ENCODE measurements around the gene SP7. TPM values are rescaled to one million over a fixed set of nuclear protein-coding genes. Genes with fewer than 3 reads are reported as not detected.
A peak's percentile ranks its signal among the peaks of the same experiment; 100 is the strongest.

SP7 gene
- total RNA-seq, 1 experiment from 2014 or later: not detected

- no peaks in the 10 kb centered on the region for H4K20me1 ChIP-seq (ENCODE audit: control insufficient read depth, insufficient read depth, insufficient read length)
- H3K79me1 ChIP-seq (ENCODE audit: insufficient read depth, low read depth, low read length, poor library complexity, severe bottlenecking): peaks cover 12% of the 10 kb centered on the region
- no peak within 1 kb of the TSS for H3K4ac ChIP-seq (ENCODE audit: low read depth, low read length)
- H3K18ac ChIP-seq (ENCODE audit: insufficient read length, low read depth, low read length): peak within 1 kb of the TSS; percentile 74
- H3K14ac ChIP-seq (ENCODE audit: insufficient read depth, low read length): peak within 1 kb of the TSS; percentile 86
- peak within 1 kb of the TSS; percentile 71 for H3K27ac ChIP-seq (ENCODE audit: insufficient read length, low read depth, low read length)
- Mint-ChIP-seq H3K4me3 (peak within 1 kb of the TSS; percentile 83 to 90), H3K36me3 (ENCODE audit: insufficient read depth in 1 of 3, low read depth in 3 of 3) (peaks cover 24 to 38% (median 38%) of the 10 kb centered on the region in 3 experiments), H3K4me1 (peaks cover 21 to 33% of the 10 kb centered on the region in 2 experiments), H3K27me3 (ENCODE audit: low read depth) (no peaks in the 10 kb centered on the region), H3K9me3 (peaks cover 0 to 3% of the 10 kb centered on the region in 2 experiments; a peak in 1 of 5 replicates), H3K27ac (peak within 1 kb of the TSS; percentile 99)
- H3T11ph ChIP-seq (ENCODE audit: low read length): no peak within 1 kb of the TSS
- no peak within 1 kb of the TSS for H2BK15ac ChIP-seq (ENCODE audit: low read depth, low read length)
- peak; percentile 93 for DNase-seq
- H3K23ac ChIP-seq (ENCODE audit: insufficient read length, low read depth, low read length): no peak within 1 kb of the TSS
- H3K9ac ChIP-seq (ENCODE audit: extremely low read depth, insufficient read length, low read length): peak within 1 kb of the TSS; percentile 78
- peaks cover 3% of the 10 kb centered on the region for H3K23me2 ChIP-seq (ENCODE audit: insufficient read length, low read depth, low read length, poor library complexity, severe bottlenecking)
- H3K9me3 ChIP-seq (ENCODE audit: control insufficient read depth, low read depth, low read length): no peaks in the 10 kb centered on the region
- H2AFZ ChIP-seq (ENCODE audit: low read length): no peak within 1 kb of the TSS
- TF ChIP-seq CTCF (conservative IDR thresholded peaks at IDR 0.05): no peak
- peaks cover 18% of the 10 kb centered on the region; the same call in 1 of the 2 replicates for H3K79me2 ChIP-seq (ENCODE audit: insufficient read depth, low read length)
- WGBS (ENCODE audit: extremely low coverage, insufficient read length, low lambda C conversion rate): no CpG with 5 or more reads among the region's 71 CpGs
- H2AK5ac ChIP-seq (ENCODE audit: insufficient read length, low read length): no peak within 1 kb of the TSS
- H3K4me2 ChIP-seq (ENCODE audit: insufficient read depth, insufficient read length, low read length): peak within 1 kb of the TSS; percentile 51
- H2BK120ac ChIP-seq (ENCODE audit: low read depth, low read length, poor library complexity, severe bottlenecking): no peak within 1 kb of the TSS
- H2BK5ac ChIP-seq (ENCODE audit: insufficient read length, low read length): peak within 1 kb of the TSS; percentile 29
- H3K27me3 ChIP-seq (ENCODE audit: insufficient read depth, low read length): no peaks in the 10 kb centered on the region
- no peak within 1 kb of the TSS for H3K56ac ChIP-seq (ENCODE audit: insufficient read length, low read depth, low read length)
- H3K4me1 ChIP-seq (ENCODE audit: insufficient read depth, low read length): peaks cover 3% of the 10 kb centered on the region
- no peak within 1 kb of the TSS for H2BK20ac ChIP-seq (ENCODE audit: low read depth, low read length, poor library complexity, severe bottlenecking)
- H4K8ac ChIP-seq (replicated peaks; ENCODE audit: insufficient read length, low read depth, low read length): no peak within 1 kb of the TSS
- no peak within 1 kb of the TSS for H2BK12ac ChIP-seq (ENCODE audit: insufficient read length, low read depth, low read length)
- no peak within 1 kb of the TSS for H4K91ac ChIP-seq (ENCODE audit: insufficient read length, low read depth, low read length)
- H4K5ac ChIP-seq (ENCODE audit: insufficient read length, low read depth, low read length): peak within 1 kb of the TSS; percentile 57
Measured at GRCh38 chr12:53380104-53380793, 44.1 kb upstream of the SP7 start, which contains the start of gene SP1. Gene SP1 (plus strand): TSS chr12:53380176. CDS start chr12:53380292, 116 bp downstream.
